ENCODE results near the gene TXN. TPM values are rescaled to one million over a fixed set of nuclear protein-coding genes. Genes with fewer than 3 reads are reported as not detected.

Gene TXN
- total RNA-seq (2022; extraction: Qiagen RNA extraction) = 1,112 to 1,422 TPM (median 1,243 TPM) in 5 replicates

DNA sequence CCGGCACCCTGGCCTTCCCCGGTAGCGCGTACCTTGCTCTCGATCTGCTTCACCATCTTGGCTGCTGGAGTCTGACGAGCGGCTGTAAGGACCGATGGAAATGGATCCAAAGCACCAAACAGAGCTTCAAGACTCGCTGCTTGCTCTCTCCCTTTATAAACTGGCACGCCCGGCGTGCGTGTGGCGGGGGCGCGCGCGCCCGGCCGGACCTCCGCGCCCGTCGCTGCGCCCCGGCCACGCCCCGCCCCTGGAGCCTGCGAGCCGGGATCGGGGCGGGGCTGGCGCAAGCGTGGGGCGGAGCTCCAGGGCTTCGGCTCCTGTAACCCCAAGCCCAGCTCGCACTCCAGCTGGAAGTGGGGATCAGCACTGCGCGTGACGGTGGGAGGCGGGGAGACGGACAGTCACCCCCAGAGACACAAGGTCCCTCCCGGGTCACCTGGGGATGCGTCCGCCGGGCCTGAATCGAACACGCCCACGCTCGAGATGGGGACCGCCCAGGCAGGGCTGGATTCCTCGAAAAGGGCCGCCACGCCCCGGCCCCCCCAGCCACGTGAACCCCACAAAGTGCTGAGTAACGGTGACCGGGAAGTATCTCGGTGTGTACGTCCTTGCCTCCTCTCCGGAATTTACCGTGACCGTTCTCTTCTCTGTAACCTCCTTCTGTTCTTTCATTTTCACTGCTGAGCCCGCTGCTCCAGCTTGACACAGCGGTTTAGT, at the start of gene TXN:
Gene TXN (minus strand): TSS at position 128 of the 717 bp plus-strand sequence. CDS start 72 bp downstream, at position 56.

DNA sequence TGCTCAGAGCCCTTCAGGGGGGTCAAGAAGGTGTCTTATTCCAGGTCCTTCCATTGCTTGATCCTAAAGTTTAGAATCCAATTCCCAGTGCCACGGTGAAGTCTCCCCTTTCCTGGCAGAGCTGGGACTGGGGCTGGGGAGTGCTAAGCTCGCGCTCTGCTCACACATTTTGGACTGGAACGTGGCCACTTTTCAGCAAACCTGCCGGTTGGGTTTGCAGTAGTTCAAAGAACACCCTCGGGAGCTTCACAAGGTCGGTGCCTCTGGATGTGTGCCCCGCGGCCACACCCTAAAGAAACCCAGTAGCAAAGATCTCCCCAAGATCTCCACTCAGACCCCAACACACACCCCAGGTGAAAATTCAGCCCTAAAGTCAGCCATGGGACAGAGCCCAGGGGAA, 48.3 kb downstream of the TXN start, which contains the start of gene C9orf152:
Gene C9orf152 (minus strand): TSS at position 129 of the 400 bp plus-strand sequence. CDS start 580 bp downstream, outside the sequence.

Other genes with a start within 250 kb of the TXN start
- 0.15 to 0.22 TPM (median 0.16 TPM) in 5 replicates for gene C9orf152, start 48.3 kb downstream of the TXN start, total RNA-seq (2022; extraction: Qiagen RNA extraction)
- not detected in 5 replicates for gene TXNDC8, start 81.4 kb upstream of the TXN start, total RNA-seq (2022; extraction: Qiagen RNA extraction)